ENCODE measurements around the gene EVPL. TPM values are rescaled to one million over a fixed set of nuclear protein-coding genes. Genes with fewer than 3 reads are reported as not detected.

EVPL gene
- polyA plus RNA-seq, 4 donors, result 10.7 to 66.4 (median 41.9) TPM

- H3K9me3 ChIP-seq (ENCODE audit: control insufficient read depth in 2 of 2, insufficient read depth in 1 of 2, low read depth in 1 of 2, low read length in 1 of 2), result no peaks in the 10 kb centered on the region
- peaks cover 0 to 90% (median 9%) of the 10 kb centered on the region in 3 donors for H3K36me3 ChIP-seq (ENCODE audit: control insufficient read depth in 3 of 3, insufficient read depth in 2 of 3, low read depth in 1 of 3, low read length in 3 of 3)
- no peak overlapping the region for H3K27ac ChIP-seq (ENCODE audit: low read depth in 1 of 3, low read length in 2 of 3)
- H3K27me3 ChIP-seq (ENCODE audit: control insufficient read depth in 3 of 3, insufficient read depth in 3 of 3, low read length in 3 of 3), result no peaks in the 10 kb centered on the region
- no peak overlapping the region for H3K4me3 ChIP-seq (ENCODE audit: low read depth in 1 of 3, low read length in 3 of 3)
- H3K4me1 ChIP-seq (ENCODE audit: control insufficient read depth in 3 of 3, insufficient read depth in 2 of 3, low read depth in 1 of 3, low read length in 2 of 3), result peaks cover 0 to 9% (median 0%) of the 10 kb centered on the region in 3 donors
- WGBS, 3 donors, result 87 to 88% (median 87%) methylated on average over 11 of the region's 11 CpGs
- FAIRE-seq, result no peak
- no peak for DNase-seq
Observed at GRCh38 chr17:76018340-76018680, 8.8 kb downstream of the EVPL start.

DNA sequence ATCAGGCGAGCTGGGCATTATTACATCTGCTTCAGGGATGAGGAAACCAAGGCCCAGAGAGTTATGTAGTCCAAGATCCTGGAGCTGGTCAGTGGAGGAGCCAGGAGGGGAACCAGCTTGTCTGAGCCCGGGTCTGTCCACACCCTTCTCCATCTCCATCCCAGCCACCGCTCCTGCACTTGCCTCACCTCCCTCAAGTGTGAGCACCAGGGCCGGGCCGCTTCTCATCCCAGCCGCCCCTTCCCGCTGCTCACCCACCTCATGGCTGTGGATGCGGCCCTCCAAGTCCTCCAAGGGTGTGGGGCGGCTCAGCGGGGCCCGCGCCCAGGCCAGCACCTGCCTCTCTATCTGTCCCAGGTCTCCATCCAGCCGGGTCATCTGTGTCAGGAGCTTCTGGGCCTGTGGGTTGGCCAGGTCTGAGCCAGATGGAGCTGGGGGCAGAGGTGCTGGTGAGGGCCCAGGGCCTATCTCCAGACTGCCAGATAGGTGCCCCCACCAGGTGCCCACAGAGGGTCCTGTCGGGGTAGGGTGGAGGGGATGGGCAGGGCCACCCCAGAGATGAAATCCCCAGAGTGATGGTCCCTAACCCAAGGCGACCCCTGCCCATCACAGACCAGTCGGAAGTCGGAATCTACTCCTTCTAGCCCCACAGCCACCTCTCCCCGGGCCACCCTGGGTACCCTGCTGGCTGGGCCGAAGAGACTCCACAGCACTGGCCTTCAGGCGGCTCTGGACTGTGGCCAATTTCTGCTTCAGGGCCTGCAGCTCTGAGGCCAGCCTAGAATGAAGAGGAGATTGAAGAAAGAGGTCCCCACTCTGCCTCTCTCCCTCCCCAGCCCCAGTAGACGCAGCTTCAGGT is 9.4 kb downstream of the EVPL start:
- Histone ChIP-seq H3K4me1 (ENCODE audit: control insufficient read depth in 3 of 3, insufficient read depth in 2 of 3, low read depth in 1 of 3, low read length in 2 of 3) (peaks cover 0 to 9% (median 0%) of the 10 kb centered on the region in 3 donors), H3K9me3 (ENCODE audit: control insufficient read depth in 2 of 2, insufficient read depth in 1 of 2, low read depth in 1 of 2, low read length in 1 of 2) (no peaks in the 10 kb centered on the region), H3K27me3 (ENCODE audit: control insufficient read depth in 3 of 3, insufficient read depth in 3 of 3, low read length in 3 of 3) (no peaks in the 10 kb centered on the region), H3K4me3 (ENCODE audit: low read depth in 1 of 3, low read length in 3 of 3) (no peak overlapping the region), H3K27ac (ENCODE audit: low read depth in 1 of 3, low read length in 2 of 3) (no peak overlapping the region), H3K36me3 (ENCODE audit: control insufficient read depth in 3 of 3, insufficient read depth in 2 of 3, low read depth in 1 of 3, low read length in 3 of 3) (peaks cover 0 to 90% (median 9%) of the 10 kb centered on the region in 3 donors)
- FAIRE-seq (no peak), DNase-seq (no peak)
- WGBS, 3 donors, result 89 to 94% (median 90%) methylated on average over 18 to 21 of the region's 21 CpGs

DNA sequence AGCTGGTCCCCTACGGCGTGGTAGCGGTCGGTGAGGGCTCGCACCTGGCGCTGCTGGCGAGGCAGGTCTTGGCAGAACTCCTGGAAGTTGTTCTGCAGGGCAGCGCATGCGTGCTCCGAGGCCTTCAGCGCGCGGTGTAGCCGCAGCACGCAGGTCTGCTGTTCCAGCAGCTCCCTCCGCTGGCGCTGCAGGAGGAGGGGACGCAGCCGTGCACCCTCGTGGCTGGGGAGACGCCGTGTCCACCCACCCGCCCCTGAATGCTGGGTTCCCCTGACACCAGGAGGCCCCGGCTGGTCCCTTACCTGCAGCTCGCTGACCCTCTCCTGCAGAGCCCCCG is 12.2 kb downstream of the EVPL start:
- Histone ChIP-seq H3K9me3 (ENCODE audit: control insufficient read depth in 2 of 2, insufficient read depth in 1 of 2, low read depth in 1 of 2, low read length in 1 of 2) (no peaks in the 10 kb centered on the region), H3K36me3 (ENCODE audit: control insufficient read depth in 3 of 3, insufficient read depth in 2 of 3, low read depth in 1 of 3, low read length in 3 of 3) (peaks cover 0 to 97% (median 11%) of the 10 kb centered on the region in 3 donors), H3K4me1 (ENCODE audit: control insufficient read depth in 3 of 3, insufficient read depth in 2 of 3, low read depth in 1 of 3, low read length in 2 of 3) (peaks cover 0 to 9% (median 0%) of the 10 kb centered on the region in 3 donors), H3K4me3 (ENCODE audit: low read depth in 1 of 3, low read length in 3 of 3) (no peak overlapping the region), H3K27me3 (ENCODE audit: control insufficient read depth in 3 of 3, insufficient read depth in 3 of 3, low read length in 3 of 3) (no peaks in the 10 kb centered on the region), H3K27ac (ENCODE audit: low read depth in 1 of 3, low read length in 2 of 3) (no peak overlapping the region)
- no peak for FAIRE-seq
- DNase-seq, result no peak
- 82 to 87% (median 84%) methylated on average over 26 of the region's 26 CpGs for WGBS, 3 donors

- FAIRE-seq, result no peak
Observed at GRCh38 chr17:76014100-76014924, 12.8 kb downstream of the EVPL start.

GRCh38 chr17:76013377-76013932 is 13.7 kb downstream of the EVPL start:
- no peak overlapping the region for H3K27ac ChIP-seq (ENCODE audit: low read depth in 1 of 3, low read length in 2 of 3)
- FAIRE-seq, result no peak
- H3K36me3 ChIP-seq (ENCODE audit: control insufficient read depth in 3 of 3, insufficient read depth in 2 of 3, low read depth in 1 of 3, low read length in 3 of 3), result peaks cover 0 to 100% (median 14%) of the 10 kb centered on the region in 3 donors
- no peaks in the 10 kb centered on the region for H3K27me3 ChIP-seq (ENCODE audit: control insufficient read depth in 3 of 3, insufficient read depth in 3 of 3, low read length in 3 of 3)
- H3K4me1 ChIP-seq (ENCODE audit: control insufficient read depth in 3 of 3, insufficient read depth in 2 of 3, low read depth in 1 of 3, low read length in 2 of 3), result peaks cover 0 to 9% (median 0%) of the 10 kb centered on the region in 3 donors
- 81 to 93% (median 90%) methylated on average over 12 to 15 of the region's 15 CpGs for WGBS, 3 donors
- DNase-seq, result no peak
- no peaks in the 10 kb centered on the region for H3K9me3 ChIP-seq (ENCODE audit: control insufficient read depth in 2 of 2, insufficient read depth in 1 of 2, low read depth in 1 of 2, low read length in 1 of 2)
- H3K4me3 ChIP-seq (ENCODE audit: low read depth in 1 of 3, low read length in 3 of 3), result no peak overlapping the region

More at GRCh38 chr17:76014100-76014924, 12.8 kb downstream of the EVPL start:
- H3K27me3 ChIP-seq (ENCODE audit: control insufficient read depth in 3 of 3, insufficient read depth in 3 of 3, low read length in 3 of 3), result no peaks in the 10 kb centered on the region
- peaks cover 0 to 100% (median 11%) of the 10 kb centered on the region in 3 donors for H3K36me3 ChIP-seq (ENCODE audit: control insufficient read depth in 3 of 3, insufficient read depth in 2 of 3, low read depth in 1 of 3, low read length in 3 of 3)
- no peak overlapping the region for H3K4me3 ChIP-seq (ENCODE audit: low read depth in 1 of 3, low read length in 3 of 3)
- WGBS, 3 donors, result 20 to 26% (median 22%) methylated on average over 18 to 19 of the region's 19 CpGs
- peaks cover 0 to 9% (median 0%) of the 10 kb centered on the region in 3 donors for H3K4me1 ChIP-seq (ENCODE audit: control insufficient read depth in 3 of 3, insufficient read depth in 2 of 3, low read depth in 1 of 3, low read length in 2 of 3)
- no peaks in the 10 kb centered on the region for H3K9me3 ChIP-seq (ENCODE audit: control insufficient read depth in 2 of 2, insufficient read depth in 1 of 2, low read depth in 1 of 2, low read length in 1 of 2)
- peak; percentile 76 to 87 for DNase-seq
- H3K27ac ChIP-seq (ENCODE audit: low read depth in 1 of 3, low read length in 2 of 3), result no peak overlapping the region

GRCh38 chr17:76011951-76012350 is 15.2 kb downstream of the EVPL start:
- WGBS, 3 donors, result 86 to 100% (median 87%) methylated on average over 4 to 5 of the region's 5 CpGs
- peaks cover 0 to 9% (median 0%) of the 10 kb centered on the region in 3 donors for H3K4me1 ChIP-seq (ENCODE audit: control insufficient read depth in 3 of 3, insufficient read depth in 2 of 3, low read depth in 1 of 3, low read length in 2 of 3)
- no peak for FAIRE-seq
- H3K4me3 ChIP-seq (ENCODE audit: low read depth in 1 of 3, low read length in 3 of 3), result no peak overlapping the region
- H3K27ac ChIP-seq (ENCODE audit: low read depth in 1 of 3, low read length in 2 of 3), result no peak overlapping the region
- DNase-seq, result no peak
- H3K27me3 ChIP-seq (ENCODE audit: control insufficient read depth in 3 of 3, insufficient read depth in 3 of 3, low read length in 3 of 3), result no peaks in the 10 kb centered on the region
- H3K36me3 ChIP-seq (ENCODE audit: control insufficient read depth in 3 of 3, insufficient read depth in 2 of 3, low read depth in 1 of 3, low read length in 3 of 3), result peaks cover 0 to 100% (median 10%) of the 10 kb centered on the region in 3 donors
- H3K9me3 ChIP-seq (ENCODE audit: control insufficient read depth in 2 of 2, insufficient read depth in 1 of 2, low read depth in 1 of 2, low read length in 1 of 2), result no peaks in the 10 kb centered on the region

GRCh38 chr17:76009969-76010661 is 17.0 kb downstream of the EVPL start:
- H3K27ac ChIP-seq (ENCODE audit: low read depth in 1 of 3, low read length in 2 of 3), result no peak overlapping the region
- FAIRE-seq (no peak), DNase-seq (no peak)
- H3K4me1 ChIP-seq (ENCODE audit: control insufficient read depth in 3 of 3, insufficient read depth in 2 of 3, low read depth in 1 of 3, low read length in 2 of 3), result peaks cover 0 to 14% (median 0%) of the 10 kb centered on the region in 3 donors
- no peaks in the 10 kb centered on the region for H3K9me3 ChIP-seq (ENCODE audit: control insufficient read depth in 2 of 2, insufficient read depth in 1 of 2, low read depth in 1 of 2, low read length in 1 of 2)
- no peaks in the 10 kb centered on the region for H3K27me3 ChIP-seq (ENCODE audit: control insufficient read depth in 3 of 3, insufficient read depth in 3 of 3, low read length in 3 of 3)
- peaks cover 0 to 100% (median 16%) of the 10 kb centered on the region in 3 donors for H3K36me3 ChIP-seq (ENCODE audit: control insufficient read depth in 3 of 3, insufficient read depth in 2 of 3, low read depth in 1 of 3, low read length in 3 of 3)
- WGBS, 3 donors, result 85 to 92% (median 88%) methylated on average over 20 to 21 of the region's 21 CpGs
- no peak overlapping the region for H3K4me3 ChIP-seq (ENCODE audit: low read depth in 1 of 3, low read length in 3 of 3)

- DNase-seq (no peak), FAIRE-seq (no peak)
- peaks cover 0 to 100% (median 16%) of the 10 kb centered on the region in 3 donors for H3K36me3 ChIP-seq (ENCODE audit: control insufficient read depth in 3 of 3, insufficient read depth in 2 of 3, low read depth in 1 of 3, low read length in 3 of 3)
Observed at GRCh38 chr17:76009447-76009846, 17.7 kb downstream of the EVPL start.

More at GRCh38 chr17:76009447-76009846, 17.7 kb downstream of the EVPL start:
- Histone ChIP-seq H3K4me3 (ENCODE audit: low read depth in 1 of 3, low read length in 3 of 3) (no peak overlapping the region), H3K27ac (ENCODE audit: low read depth in 1 of 3, low read length in 2 of 3) (no peak overlapping the region), H3K27me3 (ENCODE audit: control insufficient read depth in 3 of 3, insufficient read depth in 3 of 3, low read length in 3 of 3) (no peaks in the 10 kb centered on the region), H3K9me3 (ENCODE audit: control insufficient read depth in 2 of 2, insufficient read depth in 1 of 2, low read depth in 1 of 2, low read length in 1 of 2) (no peaks in the 10 kb centered on the region), H3K4me1 (ENCODE audit: control insufficient read depth in 3 of 3, insufficient read depth in 2 of 3, low read depth in 1 of 3, low read length in 2 of 3) (peaks cover 0 to 20% (median 0%) of the 10 kb centered on the region in 3 donors)
- 93 to 94% (median 94%) methylated on average over 20 of the region's 20 CpGs for WGBS, 3 donors
